ENCODE measurements around the gene CXCL1. TPM values are rescaled to one million over a fixed set of nuclear protein-coding genes. Genes with fewer than 3 reads are reported as not detected.

The CXCL1 gene
- total and polyA plus RNA-seq, 5 experiments from 2014 or later, result not detected

- no peak for ATAC-seq
- no peak for DNase-seq
- H3K27ac Mint-ChIP-seq, result no peak overlapping the region
- no peak overlapping the region for H3K4me3 Mint-ChIP-seq
- POLR2A ChIA-PET, result no interaction called here
- peaks cover 0 to 2% (median 0%) of the 10 kb centered on the region in 9 donors for H3K9me3 Mint-ChIP-seq
- no peaks in the 10 kb centered on the region for H3K27me3 Mint-ChIP-seq
- H3K4me1 Mint-ChIP-seq, result no peaks in the 10 kb centered on the region
- H3K36me3 Mint-ChIP-seq, result no peaks in the 10 kb centered on the region
Observed at GRCh38 chr4:73916172-73916925, 47.2 kb downstream of the CXCL1 start.

- ATAC-seq, result no peak
Observed at GRCh38 chr4:73917081-73917501, 47.9 kb downstream of the CXCL1 start.

GRCh38 chr4:73918058-73918457 lies 48.9 kb downstream of the CXCL1 start:
- H3K27ac Mint-ChIP-seq, result no peak overlapping the region
- no peaks in the 10 kb centered on the region for H3K4me1 Mint-ChIP-seq
- no peak for DNase-seq
- no peak for ATAC-seq
- no peaks in the 10 kb centered on the region for H3K27me3 Mint-ChIP-seq
- H3K36me3 Mint-ChIP-seq, result no peaks in the 10 kb centered on the region
- H3K4me3 Mint-ChIP-seq, result no peak overlapping the region
- H3K9me3 Mint-ChIP-seq, result peaks cover 0 to 2% (median 0%) of the 10 kb centered on the region in 9 donors
- POLR2A ChIA-PET, result no interaction called here

More at GRCh38 chr4:73917081-73917501, 47.9 kb downstream of the CXCL1 start:
- Mint-ChIP-seq H3K27me3 (no peaks in the 10 kb centered on the region), H3K4me1 (no peaks in the 10 kb centered on the region), H3K4me3 (no peak overlapping the region), H3K27ac (no peak overlapping the region), H3K9me3 (peaks cover 0 to 2% (median 0%) of the 10 kb centered on the region in 9 donors), H3K36me3 (no peaks in the 10 kb centered on the region)
- DNase-seq, result no peak
- POLR2A ChIA-PET, result no interaction called here

GRCh38 chr4:73919691-73920090 lies 50.5 kb downstream of the CXCL1 start:
- POLR2A ChIA-PET, result no interaction called here
- ATAC-seq (no peak), DNase-seq (no peak)
- no peak overlapping the region for H3K27ac Mint-ChIP-seq
- H3K9me3 Mint-ChIP-seq, result peaks cover 0 to 2% (median 0%) of the 10 kb centered on the region in 9 donors
- H3K27me3 Mint-ChIP-seq, result no peaks in the 10 kb centered on the region
- H3K36me3 Mint-ChIP-seq, result no peaks in the 10 kb centered on the region
- no peaks in the 10 kb centered on the region for H3K4me1 Mint-ChIP-seq
- no peak overlapping the region for H3K4me3 Mint-ChIP-seq

Other genes starting within 250 kb of the CXCL1 start
- gene RASSF6, start 249.0 kb upstream of the CXCL1 start, total RNA-seq, result not detected
- not detected for gene RASSF6, start 249.0 kb upstream of the CXCL1 start, polyA plus RNA-seq
- 1 to 10 TPM; 1.1 to 1.2 TPM for gene CXCL8, start 128.8 kb upstream of the CXCL1 start, total RNA-seq
- gene CXCL8, start 128.8 kb upstream of the CXCL1 start, polyA plus RNA-seq, result under 1 TPM in 2 of 3 donors, not detected in 1; 0.09 to 0.22 TPM
- gene CXCL6, start 32.7 kb upstream of the CXCL1 start, total RNA-seq, result not detected
- gene CXCL6, start 32.7 kb upstream of the CXCL1 start, polyA plus RNA-seq, result not detected
- not detected for gene PF4V1, start 16.1 kb upstream of the CXCL1 start, total RNA-seq
- gene PF4V1, start 16.1 kb upstream of the CXCL1 start, polyA plus RNA-seq, result not detected
- gene PF4, start 112.6 kb downstream of the CXCL1 start, total RNA-seq, result not detected
- gene PF4, start 112.6 kb downstream of the CXCL1 start, polyA plus RNA-seq, result not detected
- gene PPBP, start 118.8 kb downstream of the CXCL1 start, total RNA-seq, result not detected
- under 1 TPM in 1 of 3 donors, not detected in 2; 0.52 TPM for gene PPBP, start 118.8 kb downstream of the CXCL1 start, polyA plus RNA-seq
- gene CXCL5, start 129.3 kb downstream of the CXCL1 start, total RNA-seq, result not detected
- not detected for gene CXCL5, start 129.3 kb downstream of the CXCL1 start, polyA plus RNA-seq
- gene CXCL3, start 169.3 kb downstream of the CXCL1 start, total RNA-seq, result not detected
- not detected for gene CXCL3, start 169.3 kb downstream of the CXCL1 start, polyA plus RNA-seq
- not detected for gene CXCL2, start 229.8 kb downstream of the CXCL1 start, total RNA-seq
- gene CXCL2, start 229.8 kb downstream of the CXCL1 start, polyA plus RNA-seq, result not detected